HuH-7 (cell line): ENCODE results near the gene LETM1.

Experiments used
- DNase-seq: peaks from one replicate; pipeline ENCODE4 v3.0.0; 2011; ENCODE audit warnings: low spot score

LETM1 gene

GRCh38 chr4:1856071-1856942 lies at the start of gene LETM1:
TSS of gene LETM1 (minus strand) at chr4:1856156. CDS start at chr4:1855950, 206 bp downstream.
- DNase-seq = peak; percentile 93

GRCh38 chr4:1904042-1904441 lies 48.1 kb upstream of the LETM1 start:
- no peak for DNase-seq

GRCh38 chr4:1903035-1903434 lies 47.1 kb upstream of the LETM1 start:
- no peak for DNase-seq

- no peak for DNase-seq
Observed at GRCh38 chr4:1902243-1902642, 46.3 kb upstream of the LETM1 start.

- DNase-seq = no peak
Observed at GRCh38 chr4:1901127-1901526, 45.2 kb upstream of the LETM1 start.

- no peak for DNase-seq
Observed at GRCh38 chr4:1900624-1901023, 44.7 kb upstream of the LETM1 start.

GRCh38 chr4:1900087-1900433 lies 44.1 kb upstream of the LETM1 start:
- DNase-seq = no peak

- DNase-seq = peak; percentile 79
Observed at GRCh38 chr4:1899149-1900086, 43.5 kb upstream of the LETM1 start.

GRCh38 chr4:1898681-1899080 lies 42.7 kb upstream of the LETM1 start:
- no peak for DNase-seq

- no peak for DNase-seq
Observed at GRCh38 chr4:1898007-1898406, 42.1 kb upstream of the LETM1 start.

- DNase-seq = no peak
Observed at GRCh38 chr4:1896658-1896991, 40.7 kb upstream of the LETM1 start.

- no peak for DNase-seq
Observed at GRCh38 chr4:1895971-1896657, 40.2 kb upstream of the LETM1 start.

GRCh38 chr4:1890979-1891570 lies 35.1 kb upstream of the LETM1 start:
- DNase-seq = no peak

- DNase-seq = no peak
Observed at GRCh38 chr4:1887052-1887451, 31.1 kb upstream of the LETM1 start.

GRCh38 chr4:1885414-1885813 lies 29.5 kb upstream of the LETM1 start:
- DNase-seq = no peak

- no peak for DNase-seq
Observed at GRCh38 chr4:1883583-1883982, 27.6 kb upstream of the LETM1 start.

GRCh38 chr4:1882850-1883271 lies 26.9 kb upstream of the LETM1 start:
- no peak for DNase-seq

- no peak for DNase-seq
Observed at GRCh38 chr4:1880332-1880731, 24.4 kb upstream of the LETM1 start.

GRCh38 chr4:1879485-1879884 lies 23.5 kb upstream of the LETM1 start:
- no peak for DNase-seq

GRCh38 chr4:1874201-1874600 lies 18.2 kb upstream of the LETM1 start:
- no peak for DNase-seq

- no peak for DNase-seq
Observed at GRCh38 chr4:1873776-1874175, 17.8 kb upstream of the LETM1 start.

- DNase-seq = no peak
Observed at GRCh38 chr4:1873291-1873690, 17.3 kb upstream of the LETM1 start.
